ENCODE data around the gene SCUBE2.

Gene SCUBE2

GRCh38 chr11:9047964-9048523, 43.4 kb downstream of the SCUBE2 start:
- no peak overlapping the region for H3K4me3 ChIP-seq (ENCODE audit: low read depth, low read length)
- TF ChIP-seq MYC (IDR thresholded peaks at IDR 0.05; ENCODE audit: low read depth, low read length) (no peak), MAX (IDR thresholded peaks at IDR 0.05; ENCODE audit: low read depth, low read length) (no peak), POLR2A (IDR thresholded peaks at IDR 0.05; ENCODE audit: extremely low read depth, insufficient read length) (no peak), CTCF (IDR thresholded peaks at IDR 0.05; ENCODE audit: low read depth, low read length) (no peak)

GRCh38 chr11:9046481-9046880, 44.9 kb downstream of the SCUBE2 start:
- no peak for DNase-seq (ENCODE audit: low read depth)
- no peak overlapping the region for H3K4me3 ChIP-seq (ENCODE audit: low read depth, low read length)
- TF ChIP-seq CTCF (IDR thresholded peaks at IDR 0.05; ENCODE audit: low read depth, low read length) (no peak), MAX (IDR thresholded peaks at IDR 0.05; ENCODE audit: low read depth, low read length) (no peak), POLR2A (IDR thresholded peaks at IDR 0.05; ENCODE audit: extremely low read depth, insufficient read length) (no peak), MYC (IDR thresholded peaks at IDR 0.05; ENCODE audit: low read depth, low read length) (no peak)

More at GRCh38 chr11:9047964-9048523, 43.4 kb downstream of the SCUBE2 start:
- no peak for DNase-seq (ENCODE audit: low read depth)

- TF ChIP-seq POLR2A (IDR thresholded peaks at IDR 0.05; ENCODE audit: extremely low read depth, insufficient read length) (no peak), CTCF (IDR thresholded peaks at IDR 0.05; ENCODE audit: low read depth, low read length) (no peak), MAX (IDR thresholded peaks at IDR 0.05; ENCODE audit: low read depth, low read length) (no peak), MYC (IDR thresholded peaks at IDR 0.05; ENCODE audit: low read depth, low read length) (no peak)
- DNase-seq (ENCODE audit: low read depth), result no peak
- no peak overlapping the region for H3K4me3 ChIP-seq (ENCODE audit: low read depth, low read length)
Observed at GRCh38 chr11:9042488-9042887, 48.9 kb downstream of the SCUBE2 start.

GRCh38 chr11:9041747-9042146, 49.7 kb downstream of the SCUBE2 start:
- no peak overlapping the region for H3K4me3 ChIP-seq (ENCODE audit: low read depth, low read length)
- no peak for DNase-seq (ENCODE audit: low read depth)
- TF ChIP-seq MAX (IDR thresholded peaks at IDR 0.05; ENCODE audit: low read depth, low read length) (no peak), MYC (IDR thresholded peaks at IDR 0.05; ENCODE audit: low read depth, low read length) (no peak), CTCF (IDR thresholded peaks at IDR 0.05; ENCODE audit: low read depth, low read length) (no peak), POLR2A (IDR thresholded peaks at IDR 0.05; ENCODE audit: extremely low read depth, insufficient read length) (no peak)

- no peak overlapping the region for H3K4me3 ChIP-seq (ENCODE audit: low read depth, low read length)
- no peak for TF ChIP-seq CTCF (IDR thresholded peaks at IDR 0.05; ENCODE audit: low read depth, low read length)
- no peak for TF ChIP-seq MAX (IDR thresholded peaks at IDR 0.05; ENCODE audit: low read depth, low read length)
- no peak for TF ChIP-seq MYC (IDR thresholded peaks at IDR 0.05; ENCODE audit: low read depth, low read length)
- TF ChIP-seq POLR2A (IDR thresholded peaks at IDR 0.05; ENCODE audit: extremely low read depth, insufficient read length), result no peak
Observed at GRCh38 chr11:9040410-9040809, 51.0 kb downstream of the SCUBE2 start.

More at GRCh38 chr11:9040410-9040809, 51.0 kb downstream of the SCUBE2 start:
- no peak for DNase-seq (ENCODE audit: low read depth)
